Embryonic facial prominence (tissue), 1 donor: Measurements from ENCODE around the gene TAF5.
"Not testable (repeated sequence)": the region's sequence is repeated elsewhere in the genome, so short reads cannot be mapped to it uniquely, and the experiment has no call there.

Source experiments
- DNase-seq: peaks from one replicate; pipeline ENCODE4 v3.0.0-alpha.2; 2016; ENCODE audit errors: extremely low spot score

The TAF5 gene

DNA sequence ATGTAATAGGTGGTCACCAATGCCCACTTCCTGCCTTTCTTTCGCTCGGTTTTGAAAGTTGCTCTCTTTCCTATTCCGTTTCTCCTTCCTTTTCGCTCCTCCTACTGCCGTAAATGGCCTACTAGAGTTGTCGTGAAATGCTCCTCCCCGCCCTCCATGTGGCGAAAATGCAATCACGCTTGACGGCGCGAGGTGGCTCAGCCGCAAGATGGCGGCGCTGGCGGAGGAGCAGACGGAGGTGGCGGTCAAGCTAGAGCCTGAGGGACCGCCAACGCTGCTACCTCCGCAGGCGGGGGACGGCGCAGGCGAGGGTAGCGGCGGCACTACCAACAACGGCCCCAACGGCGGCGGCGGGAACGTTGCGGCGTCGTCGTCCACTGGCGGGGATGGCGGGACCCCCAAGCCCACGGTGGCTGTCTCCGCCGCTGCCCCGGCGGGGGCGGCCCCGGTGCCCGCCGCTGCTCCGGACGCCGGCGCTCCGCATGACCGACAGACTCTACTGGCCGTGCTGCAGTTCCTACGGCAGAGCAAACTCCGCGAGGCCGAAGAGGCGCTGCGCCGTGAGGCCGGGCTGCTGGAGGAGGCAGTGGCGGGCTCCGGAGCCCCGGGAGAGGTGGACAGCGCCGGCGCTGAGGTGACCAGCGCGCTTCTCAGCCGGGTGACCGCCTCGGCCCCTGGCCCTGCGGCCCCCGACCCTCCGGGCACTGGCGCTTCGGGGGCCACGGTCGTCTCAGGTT is at the start of gene TAF5:
TSS of gene TAF5 (plus strand) at position 195 of the 737 bp plus-strand sequence. CDS start at position 209, 14 bp downstream.
- peak; percentile 93 for DNase-seq

DNA sequence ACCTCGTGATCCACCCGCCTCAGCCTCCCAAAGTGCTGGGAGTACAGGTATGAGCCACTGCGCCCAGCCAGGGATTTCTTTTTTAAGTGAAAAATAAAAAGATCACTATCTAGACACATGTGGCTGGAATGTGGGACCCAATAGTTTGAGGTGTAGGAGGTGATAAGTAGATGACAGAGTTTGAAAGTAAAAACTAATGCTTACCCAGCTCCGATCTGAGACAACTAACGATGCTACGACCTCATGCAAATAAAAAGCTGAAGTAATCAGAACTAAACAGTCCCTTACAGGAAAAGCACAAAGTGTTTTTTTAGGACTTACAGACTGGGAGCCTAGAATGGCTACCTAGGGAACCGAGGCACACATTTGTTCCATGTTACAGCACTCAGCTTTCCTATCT is 39.9 kb upstream of the TAF5 start:
- DNase-seq, result no peak

GRCh38 chr10:103333934-103334520 is 33.7 kb upstream of the TAF5 start:
- DNase-seq, result no peak

GRCh38 chr10:103334567-103334966 is 33.2 kb upstream of the TAF5 start:
- DNase-seq, result no peak

- no peak for DNase-seq
Observed at GRCh38 chr10:103336370-103336769, 31.4 kb upstream of the TAF5 start.

- DNase-seq, result no peak
Observed at GRCh38 chr10:103350175-103350516, 17.6 kb upstream of the TAF5 start.

- DNase-seq, result peak; percentile 46
Observed at GRCh38 chr10:103350517-103351260, 17.1 kb upstream of the TAF5 start, which contains the start of gene PCGF6. TSS of gene PCGF6 (minus strand) at chr10:103351140. CDS start at chr10:103351066, 74 bp downstream.

GRCh38 chr10:103353281-103353680 is 14.5 kb upstream of the TAF5 start:
- no peak for DNase-seq

DNA sequence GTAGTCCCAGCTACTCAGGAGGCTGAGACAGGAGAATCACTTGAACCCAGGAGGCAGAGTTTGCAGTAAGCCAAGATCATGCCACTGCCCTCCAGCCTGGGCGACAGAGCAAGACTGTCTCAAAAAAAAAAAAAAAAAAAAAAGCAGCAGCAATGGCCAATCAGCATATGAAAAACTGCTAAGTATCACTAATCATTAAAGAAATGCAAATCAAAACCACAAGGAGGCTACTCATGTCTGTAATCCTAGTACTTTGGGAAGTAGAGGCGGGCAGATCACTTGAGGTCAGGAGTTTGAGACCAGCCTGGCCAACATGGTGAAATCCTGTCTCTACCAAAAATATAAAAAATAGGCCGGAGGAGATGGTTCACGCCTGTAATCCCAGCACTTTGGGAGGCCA is 13.2 kb upstream of the TAF5 start:
- not testable (repeated sequence) for DNase-seq

DNA sequence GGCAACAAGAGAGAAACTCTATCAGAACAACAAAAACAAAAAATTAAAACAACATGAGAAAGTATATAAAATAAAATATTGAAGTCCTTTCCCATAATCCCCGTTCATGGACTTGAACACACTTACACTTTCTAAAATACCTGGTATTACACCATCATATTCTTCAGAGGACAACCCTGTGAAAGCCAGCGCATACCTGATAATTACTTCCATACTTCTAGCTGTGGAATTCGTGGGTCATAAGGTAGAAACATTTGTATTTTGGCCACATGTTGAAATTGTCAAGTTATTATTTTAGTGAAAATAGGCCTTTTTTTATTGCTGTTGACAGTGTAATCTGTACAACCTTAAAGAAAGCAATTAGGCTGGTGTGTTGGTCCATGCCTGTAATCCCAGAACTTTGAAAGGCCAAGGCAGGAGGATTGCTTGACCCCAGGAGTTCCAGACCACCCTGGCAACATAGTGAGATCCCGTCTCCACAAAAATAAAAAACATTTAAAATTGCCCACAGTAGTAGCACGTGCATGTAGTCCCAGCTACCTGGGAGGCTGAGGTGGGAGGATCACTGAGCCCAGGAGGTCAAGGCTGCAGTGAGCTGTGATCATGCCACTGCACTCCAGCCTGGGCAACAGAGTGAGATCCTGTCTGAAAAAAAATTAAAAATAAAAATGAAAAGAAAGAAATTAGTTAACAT is 11.7 kb upstream of the TAF5 start:
- DNase-seq, result no peak

DNA sequence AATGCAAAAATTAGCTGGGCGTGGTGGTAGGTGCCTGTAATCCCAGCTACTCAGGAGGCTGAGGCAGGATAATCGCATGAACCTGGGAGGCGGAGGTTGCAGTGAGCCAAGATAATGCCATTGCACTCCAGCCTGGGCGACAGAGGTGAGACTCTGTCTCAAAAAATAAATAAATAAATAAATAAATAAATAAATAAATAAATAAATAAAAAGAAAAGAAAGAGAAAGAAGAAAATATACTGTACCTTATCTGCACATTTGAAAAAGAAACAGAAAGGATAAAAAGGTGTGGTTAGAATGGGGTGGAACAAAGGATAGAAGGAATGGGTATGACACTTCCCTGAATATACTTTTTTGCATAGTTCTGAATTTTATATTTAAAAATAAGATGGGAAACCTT is 8.3 kb upstream of the TAF5 start:
- not testable (repeated sequence) for DNase-seq

DNA sequence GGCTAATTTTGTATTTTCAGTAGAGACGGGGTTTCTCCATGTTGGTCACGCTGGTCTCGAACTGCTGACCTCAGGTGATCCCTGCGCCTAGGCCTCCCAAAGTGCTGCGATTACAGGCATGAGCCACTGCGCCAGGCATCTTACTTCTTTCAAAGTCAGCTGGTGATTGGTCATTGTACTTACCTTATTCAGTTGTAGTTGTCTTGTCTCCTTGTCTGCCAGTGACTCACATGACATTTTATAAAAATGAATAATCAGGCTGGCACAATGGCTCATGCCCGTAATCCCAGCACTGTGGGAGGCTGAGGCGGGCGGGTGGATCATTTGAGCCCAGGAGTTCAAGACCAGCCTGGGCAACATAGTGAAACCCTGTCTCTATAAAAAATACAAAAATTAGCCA is 7.0 kb upstream of the TAF5 start:
- not testable (repeated sequence) for DNase-seq

GRCh38 chr10:103367379-103367781 is 396 bp upstream of the TAF5 start:
- DNase-seq, result no peak

DNA sequence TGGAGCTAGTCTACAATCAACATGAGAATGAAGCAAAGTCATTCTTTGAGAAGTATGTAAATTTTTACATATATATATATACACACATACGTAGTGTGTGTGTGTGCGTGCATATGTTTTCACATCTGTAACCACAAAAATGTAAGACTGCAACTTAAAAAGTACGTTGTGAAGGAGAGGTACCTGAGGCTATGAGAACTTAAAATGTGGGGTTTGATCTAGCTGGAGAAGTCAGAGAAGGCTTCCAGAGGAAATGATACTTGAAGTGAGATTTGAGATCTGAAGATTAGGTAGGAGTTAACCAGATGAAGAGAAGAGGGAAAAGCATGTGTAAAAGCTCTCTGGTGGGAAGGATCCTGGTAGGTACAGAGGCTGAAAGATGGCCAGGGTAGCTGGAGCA is 5.8 kb downstream of the TAF5 start:
- DNase-seq, result no peak

GRCh38 chr10:103374263-103374662 is 6.5 kb downstream of the TAF5 start:
- no peak for DNase-seq

DNA sequence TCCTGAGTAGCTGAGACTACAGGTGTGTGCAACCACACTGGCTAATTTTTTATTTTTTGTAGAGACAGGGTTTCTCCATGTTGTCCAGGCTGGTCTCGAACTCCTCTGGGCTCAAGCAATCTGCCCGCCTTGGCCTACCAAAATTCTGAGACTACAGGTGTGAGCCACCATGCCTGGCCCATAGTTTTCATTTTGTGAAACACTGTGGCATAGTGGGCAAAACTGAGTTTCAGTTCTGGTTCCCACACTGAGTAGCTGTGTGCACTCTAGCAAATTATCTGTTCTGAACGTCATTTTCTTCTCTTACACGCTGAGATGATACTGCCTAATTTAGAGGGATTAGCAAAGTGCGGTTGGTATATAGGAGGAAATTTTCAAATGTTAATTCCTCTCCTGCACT is 15.0 kb downstream of the TAF5 start:
- DNase-seq, result no peak

DNA sequence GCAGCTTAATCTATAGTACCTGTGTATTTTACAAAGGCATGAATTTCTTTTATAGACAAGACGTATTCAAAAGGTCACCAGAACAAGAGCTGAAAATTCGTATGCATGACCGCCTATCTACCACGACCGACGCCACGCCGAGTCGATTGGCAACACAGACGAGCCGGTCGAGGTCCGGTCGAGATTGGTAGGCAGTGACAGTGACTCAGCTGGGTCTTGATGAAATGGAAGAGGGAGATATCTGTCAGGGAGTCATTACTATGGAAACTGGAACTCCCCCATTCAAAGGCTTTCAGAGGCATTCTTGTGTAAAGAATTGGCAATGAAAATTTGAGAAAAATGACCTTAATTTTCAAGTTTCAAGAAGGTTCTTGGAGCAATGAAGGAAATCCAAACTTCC is 26.4 kb downstream of the TAF5 start:
- DNase-seq, result no peak

DNA sequence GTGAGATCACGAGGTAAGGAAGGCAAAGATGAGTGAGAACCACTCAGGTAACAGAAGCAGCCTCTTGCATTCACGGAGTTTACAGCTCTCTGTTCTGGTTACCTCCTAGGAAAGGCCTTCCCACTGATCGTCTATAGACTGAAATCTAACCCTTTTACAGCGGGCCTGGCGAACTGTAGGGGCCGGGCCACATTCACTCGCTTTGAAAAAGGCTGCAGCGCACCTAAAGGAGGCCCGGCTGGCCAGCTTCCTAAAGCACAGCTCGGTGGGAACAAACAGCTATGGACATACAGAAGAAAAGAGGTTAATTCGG is 27.9 kb downstream of the TAF5 start:
- DNase-seq, result no peak

GRCh38 chr10:103396067-103396788 is 28.5 kb downstream of the TAF5 start, which contains the start of the genes ATP5MK and PDCD11:
TSS of gene ATP5MK (minus strand) at chr10:103396475. CDS start at chr10:103392457, 4,018 bp downstream.
TSS of gene PDCD11 (plus strand) at chr10:103396626. CDS start at chr10:103398427, 1,801 bp downstream.
- DNase-seq, result peak; percentile 95

GRCh38 chr10:103396789-103397087 is 29.0 kb downstream of the TAF5 start:
- DNase-seq, result no peak

DNA sequence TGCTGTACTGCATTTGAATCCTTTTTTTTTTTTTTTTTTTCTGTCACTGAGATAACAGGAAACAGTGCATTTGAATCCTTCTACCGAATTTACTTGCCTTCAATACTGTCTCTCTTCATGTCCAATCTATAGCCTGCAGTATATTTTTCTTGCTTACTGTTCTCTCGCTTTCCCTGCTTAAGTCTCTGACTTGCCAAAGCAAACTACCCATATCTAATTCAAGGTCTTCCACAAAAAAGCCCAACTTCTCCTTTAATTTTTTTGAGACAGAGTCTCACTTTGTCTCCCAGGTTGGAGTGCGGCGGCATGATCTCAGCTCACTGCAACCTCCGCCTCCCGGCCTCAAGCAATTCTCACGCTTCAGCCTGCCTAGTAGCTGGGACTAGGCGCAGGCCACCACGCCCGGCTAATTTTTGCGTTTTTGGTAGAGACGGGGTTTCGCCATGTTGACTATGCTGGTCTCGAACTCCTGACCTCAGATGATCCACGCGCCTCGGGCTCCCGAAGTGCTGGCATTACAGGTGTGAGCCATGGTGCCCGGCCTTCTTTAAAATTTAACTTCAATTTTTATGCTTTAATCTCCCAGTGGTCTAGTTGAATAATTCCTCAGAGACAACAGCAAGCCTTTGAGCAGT is 29.5 kb downstream of the TAF5 start:
- no peak for DNase-seq
